HG03066 (cell line): ENCODE data around the gene ACKR4.
"Not testable (repeated sequence)": the region's sequence is repeated elsewhere in the genome, so short reads cannot be mapped to it uniquely, and the experiment has no call there.

Experiments
- ATAC-seq: cut with Tn5 transposase; IDR thresholded peaks from one replicate; pipeline ENCODE4 v1.9.1; 2021; ENCODE audit warnings: low read depth; ENCODE audit not compliant: unreplicated experiment

ACKR4 gene

DNA sequence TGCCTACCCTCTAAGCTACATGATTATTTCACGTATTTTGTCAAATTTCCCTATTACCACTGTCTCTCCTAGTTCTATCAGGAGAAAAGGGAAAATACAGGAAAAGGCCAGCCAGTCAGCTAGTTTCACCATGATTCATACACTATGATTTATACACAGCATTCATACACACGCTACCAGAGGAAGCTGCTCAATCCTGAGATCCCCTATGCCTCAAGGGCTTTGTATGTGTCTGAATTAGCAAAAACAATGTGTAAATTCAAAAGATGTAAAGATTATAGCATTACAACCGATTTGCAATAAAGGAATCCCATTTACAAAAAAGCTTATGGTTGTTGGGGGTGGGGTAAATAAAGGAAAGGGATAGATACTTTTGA is 3.1 kb upstream of the ACKR4 start:
- no peak for ATAC-seq

DNA sequence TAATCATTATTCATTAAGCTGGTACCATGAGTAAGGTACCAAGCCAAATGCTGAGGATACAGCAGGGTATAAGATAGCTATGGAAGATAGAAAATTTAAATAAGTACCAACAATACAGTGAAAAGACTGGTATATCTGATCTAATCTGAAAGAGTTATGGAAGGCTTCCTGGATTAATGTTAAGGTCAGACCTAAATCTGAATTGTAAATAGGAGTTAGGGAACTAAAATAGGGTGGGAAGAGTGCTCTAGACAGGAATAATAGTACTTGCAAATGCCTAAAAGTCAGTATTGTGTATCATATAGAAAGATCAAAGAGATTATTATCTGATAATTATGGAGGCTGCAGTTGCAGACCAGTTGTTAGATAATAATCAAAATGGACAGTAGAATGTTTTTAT is 2.6 kb upstream of the ACKR4 start:
- ATAC-seq = no peak

DNA sequence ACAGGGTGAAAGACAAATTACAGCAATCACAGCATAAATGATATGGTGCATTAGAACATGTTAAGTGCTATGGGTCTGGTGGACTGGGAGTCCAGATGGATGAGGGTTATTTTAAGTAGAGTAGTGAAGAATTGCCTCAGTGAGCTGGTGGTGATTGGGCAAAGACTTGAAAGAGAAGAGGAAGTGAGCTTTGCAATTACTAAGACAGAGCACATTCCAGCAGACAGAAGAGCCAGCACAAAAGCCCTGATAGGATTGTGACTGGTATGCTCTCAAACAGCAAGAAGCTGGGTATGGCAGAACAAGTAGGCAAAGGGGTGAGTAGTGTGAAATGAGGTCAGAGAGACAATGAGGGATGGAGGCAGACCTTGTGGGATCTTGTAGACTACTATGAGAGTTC is 2.1 kb upstream of the ACKR4 start:
- ATAC-seq = no peak

- no peak for ATAC-seq
Measured at GRCh38 chr3:132596326-132596725, 744 bp upstream of the ACKR4 start.

DNA sequence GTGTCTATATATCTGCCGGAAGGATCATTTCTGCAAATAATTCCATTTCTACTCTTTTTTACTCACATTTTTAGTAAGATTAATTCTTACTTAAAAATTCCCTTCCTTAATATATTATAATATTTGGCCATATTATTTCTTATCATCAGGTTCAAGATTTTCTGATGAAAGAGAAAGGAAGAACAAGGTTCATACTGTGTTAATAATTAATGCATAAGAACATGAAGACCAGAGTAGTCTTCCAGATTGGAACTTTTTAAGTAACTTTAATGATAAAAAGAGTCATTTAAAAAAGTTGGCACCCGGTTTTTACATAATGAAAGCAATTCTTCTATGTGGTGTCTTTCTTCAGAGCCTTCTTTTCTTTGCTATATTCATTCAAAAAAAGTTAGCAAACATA is 590 bp downstream of the ACKR4 start:
- ATAC-seq = no peak

DNA sequence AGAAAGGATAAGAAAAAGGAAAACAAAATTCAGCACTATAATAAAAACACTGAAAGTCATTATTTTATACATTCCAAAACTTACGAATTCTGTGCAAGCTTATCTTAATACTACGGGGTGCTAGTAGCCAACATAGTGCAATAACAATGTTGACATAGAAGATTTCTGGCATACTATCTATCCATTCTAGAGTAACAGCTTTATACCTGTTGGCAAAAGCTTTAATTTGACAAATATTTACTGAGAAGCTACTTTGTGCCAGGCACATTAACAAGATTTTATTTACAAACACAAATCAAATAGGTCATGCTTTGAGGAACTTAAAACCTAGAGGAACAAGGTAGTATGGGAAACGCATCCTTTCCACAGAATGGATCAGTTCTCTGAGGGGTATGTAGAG is 1.1 kb downstream of the ACKR4 start:
- no peak for ATAC-seq

DNA sequence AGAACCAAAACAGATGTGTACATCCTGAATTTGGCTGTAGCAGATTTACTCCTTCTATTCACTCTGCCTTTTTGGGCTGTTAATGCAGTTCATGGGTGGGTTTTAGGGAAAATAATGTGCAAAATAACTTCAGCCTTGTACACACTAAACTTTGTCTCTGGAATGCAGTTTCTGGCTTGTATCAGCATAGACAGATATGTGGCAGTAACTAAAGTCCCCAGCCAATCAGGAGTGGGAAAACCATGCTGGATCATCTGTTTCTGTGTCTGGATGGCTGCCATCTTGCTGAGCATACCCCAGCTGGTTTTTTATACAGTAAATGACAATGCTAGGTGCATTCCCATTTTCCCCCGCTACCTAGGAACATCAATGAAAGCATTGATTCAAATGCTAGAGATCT is 3.5 kb downstream of the ACKR4 start:
- not testable (repeated sequence) for ATAC-seq

GRCh38 chr3:132605374-132605792 is 8.3 kb downstream of the ACKR4 start:
- no peak for ATAC-seq

DNA sequence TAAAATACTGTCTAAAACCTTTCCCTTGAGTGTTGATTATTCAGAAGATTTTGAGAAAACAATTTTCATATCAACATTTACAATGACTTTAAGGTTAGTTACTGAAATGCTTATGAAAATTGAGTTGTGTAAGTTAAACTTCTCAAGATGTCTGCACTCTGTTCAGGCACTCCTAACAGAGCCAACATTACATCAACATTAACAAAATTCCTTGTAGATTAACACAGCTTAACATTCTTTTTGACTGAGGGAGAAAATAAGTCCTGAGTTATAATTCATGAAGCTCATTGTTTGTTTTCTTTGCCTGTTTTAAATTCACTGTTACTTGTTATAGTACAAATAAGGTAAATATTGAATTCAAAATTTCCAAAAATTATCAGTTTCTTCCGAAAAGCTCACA is 9.0 kb downstream of the ACKR4 start:
- ATAC-seq = no peak

- ATAC-seq = not testable (repeated sequence)
Measured at GRCh38 chr3:132606620-132607019, 9.6 kb downstream of the ACKR4 start.

DNA sequence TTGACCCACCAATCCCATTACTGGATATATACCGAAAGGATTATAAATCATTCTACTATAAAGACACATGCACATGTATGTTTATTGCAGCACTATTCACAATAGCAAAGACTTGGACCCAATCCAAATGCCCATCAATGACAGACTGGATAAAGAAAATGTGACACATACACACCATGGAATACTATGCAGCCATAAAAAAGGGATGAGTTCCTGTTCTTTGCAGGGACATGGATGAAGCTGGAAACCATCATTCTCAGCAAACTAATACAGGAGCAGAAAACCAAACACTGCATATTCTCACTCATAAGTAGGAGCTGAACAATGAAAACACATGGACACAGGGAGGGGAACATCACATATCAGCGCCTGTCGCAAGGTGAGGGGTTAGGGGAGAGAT is 18.2 kb downstream of the ACKR4 start:
- ATAC-seq = not testable (repeated sequence)

DNA sequence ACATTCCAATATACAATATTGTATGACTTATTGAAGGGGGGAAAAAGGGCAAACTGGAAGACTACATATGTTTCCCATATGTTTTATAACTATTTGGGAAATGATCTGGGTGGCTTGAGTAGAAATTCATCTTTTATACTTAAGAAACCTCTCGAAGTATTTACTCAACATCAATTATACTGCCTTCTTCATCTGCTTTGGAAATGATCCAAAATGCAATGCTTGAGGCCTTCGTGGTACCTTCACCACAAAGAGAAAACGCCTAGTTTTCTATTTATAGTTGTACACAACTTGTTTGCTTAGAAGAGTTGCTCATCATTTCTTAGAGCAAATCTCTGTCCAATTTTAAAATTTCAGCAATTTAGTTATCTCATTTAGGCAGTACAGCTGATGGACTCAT is 18.8 kb downstream of the ACKR4 start:
- no peak for ATAC-seq

DNA sequence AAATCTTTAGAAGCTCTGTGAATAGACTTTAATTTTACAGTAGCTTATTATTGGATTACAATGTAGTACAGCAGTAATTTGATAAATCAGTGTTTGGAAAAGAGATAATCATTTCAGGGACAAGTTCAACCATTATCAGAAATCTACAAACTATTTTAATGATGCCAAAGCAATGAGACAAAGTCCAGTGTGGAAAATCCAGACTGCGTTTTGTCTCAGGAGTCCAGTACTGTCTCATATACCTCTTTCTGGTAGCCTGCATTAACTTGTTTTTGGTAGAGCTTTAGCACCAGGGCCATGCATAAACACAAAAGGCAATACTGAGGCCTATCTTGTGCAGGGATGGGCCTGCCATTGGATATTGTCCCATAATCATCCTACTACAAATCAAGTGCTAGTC is 19.7 kb downstream of the ACKR4 start:
- no peak for ATAC-seq

GRCh38 chr3:132622148-132622547 is 25.1 kb downstream of the ACKR4 start:
- no peak for ATAC-seq

DNA sequence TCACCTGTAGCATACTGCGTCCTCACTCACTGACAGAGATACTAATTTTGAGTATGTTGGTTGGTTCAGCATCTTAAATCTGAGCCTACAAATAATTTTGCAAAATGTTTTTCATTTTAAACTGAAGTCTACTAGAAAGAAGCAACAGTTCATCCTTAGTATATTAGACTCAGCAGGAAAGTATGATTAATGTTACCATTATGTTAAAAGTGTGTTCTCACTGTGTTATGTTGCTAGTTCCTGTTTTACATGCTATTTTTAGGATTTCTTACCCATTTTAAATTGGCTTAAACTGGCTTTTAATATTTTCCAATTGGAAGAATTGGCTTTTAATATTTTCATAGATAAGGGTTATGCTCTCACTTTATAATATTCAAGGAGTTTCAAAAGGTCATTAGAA is 25.7 kb downstream of the ACKR4 start:
- ATAC-seq = no peak

DNA sequence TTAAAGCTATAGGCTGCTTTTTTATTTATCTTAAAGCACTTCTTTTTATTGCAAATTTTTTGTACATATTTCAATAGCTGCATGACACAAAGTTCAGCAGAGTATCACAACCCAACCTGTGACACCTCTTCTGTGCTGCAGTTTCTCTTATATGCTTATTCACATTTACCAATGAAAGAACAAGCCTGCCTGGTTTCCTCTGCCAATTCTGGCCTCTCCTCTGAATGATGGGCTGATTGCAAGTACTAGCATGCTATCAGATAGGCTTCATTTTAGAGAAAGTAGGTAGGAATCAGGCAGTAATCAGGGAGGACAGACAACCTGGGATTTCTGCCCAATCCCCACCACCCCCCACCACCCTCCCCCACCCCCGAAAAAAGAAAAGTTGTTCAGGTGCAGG is 26.6 kb downstream of the ACKR4 start:
- no peak for ATAC-seq

- ATAC-seq = no peak
Measured at GRCh38 chr3:132624790-132625189, 27.7 kb downstream of the ACKR4 start.

DNA sequence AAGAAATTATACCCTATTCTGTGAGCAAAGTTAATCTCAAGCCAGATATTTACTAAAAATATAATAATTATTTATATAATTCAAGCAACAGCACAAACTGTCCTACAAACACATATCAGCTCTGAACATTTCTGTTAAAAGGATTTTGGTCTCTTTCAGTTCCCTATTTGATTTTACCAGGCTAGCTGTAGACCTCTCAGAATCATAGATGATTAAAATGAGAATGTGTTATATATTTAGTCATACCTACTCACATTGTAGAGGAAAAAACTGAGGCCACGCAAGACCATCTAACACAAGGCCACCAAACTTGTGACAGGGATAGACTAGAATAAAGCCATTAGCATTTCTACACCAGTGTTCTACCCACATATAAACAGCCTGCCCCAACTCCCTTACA is 28.5 kb downstream of the ACKR4 start:
- peak; percentile 85 for ATAC-seq

- ATAC-seq = no peak
Measured at GRCh38 chr3:132626955-132627354, 29.9 kb downstream of the ACKR4 start.

- ATAC-seq = no peak
Measured at GRCh38 chr3:132628157-132628556, 31.1 kb downstream of the ACKR4 start.

DNA sequence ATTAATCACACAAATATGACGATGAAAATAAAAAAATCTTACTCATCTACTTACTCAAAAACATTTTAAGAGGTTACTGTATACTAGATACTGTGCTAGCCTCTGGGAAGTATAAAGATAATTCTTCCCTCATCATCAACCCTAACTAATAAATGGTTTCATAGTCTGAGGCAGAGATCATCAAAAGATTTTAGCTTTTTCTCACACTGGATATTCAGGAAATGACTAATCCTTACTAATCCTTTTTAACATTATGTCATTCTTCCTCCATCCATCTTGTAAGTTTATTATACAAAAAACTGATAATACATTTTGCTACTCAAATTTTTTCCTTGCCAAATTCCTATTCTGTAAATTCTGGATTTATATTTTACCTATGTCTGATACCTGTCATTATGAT is 32.9 kb downstream of the ACKR4 start:
- no peak for ATAC-seq

DNA sequence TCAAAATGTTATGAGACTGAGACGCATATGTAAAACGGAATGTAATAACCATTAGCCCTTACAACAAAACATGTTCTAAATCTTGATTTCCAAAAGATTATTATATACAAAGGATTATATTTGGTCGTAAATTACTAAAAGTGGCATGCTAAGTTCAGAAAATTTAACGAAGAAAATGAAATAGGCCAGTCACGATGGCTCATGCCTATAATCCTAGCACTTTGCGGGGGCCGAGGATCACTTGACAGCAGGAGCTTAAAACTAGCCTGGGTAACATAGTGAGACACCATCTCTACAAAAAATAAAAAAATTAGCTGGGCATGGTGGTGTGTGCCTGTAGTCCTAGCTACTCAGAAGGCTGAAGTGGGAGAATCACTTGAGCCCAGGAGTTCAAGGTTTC is 33.5 kb downstream of the ACKR4 start:
- ATAC-seq = no peak

- ATAC-seq = no peak
Measured at GRCh38 chr3:132635052-132635451, 38.0 kb downstream of the ACKR4 start.

DNA sequence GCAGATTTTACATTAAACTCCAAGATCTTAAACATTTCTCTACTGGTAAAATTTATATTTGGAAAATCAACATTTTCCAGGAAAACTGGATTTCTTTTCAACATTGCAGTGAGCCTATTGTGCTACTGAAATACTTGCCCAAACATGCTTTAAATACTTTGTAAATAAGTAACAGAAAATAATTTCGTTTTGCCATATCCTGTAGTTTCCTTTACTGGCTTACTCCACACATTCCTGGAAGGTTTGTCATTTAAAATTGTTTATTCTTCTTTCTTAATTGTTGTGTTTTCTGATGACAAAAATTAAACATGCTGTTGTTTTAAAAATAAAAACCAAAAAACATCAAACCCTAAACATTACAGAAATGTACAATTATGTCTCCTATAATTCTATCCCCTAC is 40.5 kb downstream of the ACKR4 start:
- ATAC-seq = no peak
